GM23338 (cell line): ENCODE measurements around the gene SUSD4. TPM values are rescaled to one million over a fixed set of nuclear protein-coding genes. Genes with fewer than 3 reads are reported as not detected.

Experiments
- ATAC-seq: fragments of 200-7000 bp; cut with Tn5 transposase; 3 replicates; pipeline ENCODE4 v1.9.1; 2020
- DNase-seq: peaks from one replicate; pipeline ENCODE4 v3.0.0-alpha.2; 2015; ENCODE audit warnings: low spot score
- H2AFZ ChIP-seq: fragments of 200-600 bp; sonication (generic); 2 replicates; pipeline ENCODE4 v1.8.0; 2016; ENCODE audit warnings: antibody characterized with exemption, mild to moderate bottlenecking, moderate library complexity
- H3F3A ChIP-seq: fragments of 200-600 bp; sonication (generic); replicated peaks from 2 replicates; pipeline ENCODE4 v1.8.0; 2017; ENCODE audit warnings: antibody characterized with exemption, mixed run types, low read depth
- H3K27ac ChIP-seq: fragments of 200-600 bp; sonication (generic); 2 replicates; pipeline ENCODE4 v1.6.1; 2016; ENCODE audit warnings: low read depth
- H3K27me3 ChIP-seq: fragments of 200-600 bp; sonication (generic); 2 replicates; pipeline ENCODE4 v1.8.0; 2016; ENCODE audit warnings: mild to moderate bottlenecking, mixed run types, moderate library complexity; ENCODE audit not compliant: insufficient read depth
- H3K36me3 ChIP-seq: fragments of 200-600 bp; sonication (generic); 2 replicates; pipeline ENCODE4 v1.8.0; 2016; ENCODE audit warnings: mild to moderate bottlenecking; ENCODE audit not compliant: insufficient read depth
- H3K4me1 ChIP-seq: fragments of 200-600 bp; sonication (generic); 2 replicates; pipeline ENCODE4 v1.8.0; 2016; ENCODE audit warnings: mild to moderate bottlenecking, moderate library complexity; ENCODE audit not compliant: insufficient read depth
- H3K4me2 ChIP-seq: fragments of 200-600 bp; sonication (generic); 2 replicates; pipeline ENCODE4 v1.7.1; 2017; ENCODE audit warnings: mixed run types
- H3K4me3 ChIP-seq: fragments of 200-600 bp; sonication (generic); 2 replicates; pipeline ENCODE4 v1.6.1; 2016; ENCODE audit warnings: mixed run types
- H3K79me2 ChIP-seq: fragments of 200-600 bp; sonication (generic); replicated peaks from 2 replicates; pipeline ENCODE4 v1.8.0; 2017; ENCODE audit warnings: mild to moderate bottlenecking; ENCODE audit not compliant: insufficient read depth
- H3K9me2 ChIP-seq: fragments of 200-600 bp; sonication (generic); 2 replicates; pipeline ENCODE4 v1.8.0; 2017; ENCODE audit not compliant: insufficient read depth
- H4K20me1 ChIP-seq: fragments of 200-600 bp; sonication (generic); replicated peaks from 2 replicates; pipeline ENCODE4 v1.8.0; 2017; ENCODE audit warnings: mild to moderate bottlenecking; ENCODE audit not compliant: insufficient read depth
- H3K27ac Mint-ChIP-seq: 2 replicates; pipeline ENCODE4 v1.8.0; 2020; ENCODE audit warnings: inconsistent platforms, mild to moderate bottlenecking, moderate library complexity, mixed read lengths
- H3K27me3 Mint-ChIP-seq: 3 replicates; pipeline ENCODE4 v1.8.0; 2022; ENCODE audit warnings: low read depth, mild to moderate bottlenecking, moderate library complexity, mixed read lengths, inconsistent platforms; ENCODE audit not compliant: insufficient read depth, poor library complexity
- H3K36me3 Mint-ChIP-seq: 3 replicates; pipeline ENCODE4 v1.8.0; 2021; ENCODE audit warnings: low read depth, mild to moderate bottlenecking, inconsistent platforms, moderate library complexity, mixed read lengths
- H3K4me1 Mint-ChIP-seq: 3 replicates; pipeline ENCODE4 v1.8.0; 2020; ENCODE audit warnings: mild to moderate bottlenecking, inconsistent platforms, mixed read lengths
- H3K4me3 Mint-ChIP-seq: 3 replicates; pipeline ENCODE4 v1.8.0; 2021; ENCODE audit warnings: moderate library complexity, mild to moderate bottlenecking, inconsistent platforms, mixed read lengths
- H3K9me3 Mint-ChIP-seq: 3 replicates; pipeline ENCODE4 v1.8.0; 2020; ENCODE audit warnings: moderate library complexity, mild to moderate bottlenecking, inconsistent platforms, mixed read lengths
- EZH2 ChIP-seq: fragments of 200-600 bp; sonication (generic); IDR thresholded peaks from one replicate; pipeline ENCODE4 v1.8.0; 2017; ENCODE audit warnings: antibody characterized with exemption, mild to moderate bottlenecking, low read depth; ENCODE audit not compliant: unreplicated experiment
- EZH2phosphoT487 ChIP-seq: fragments of 200-600 bp; sonication (generic); IDR thresholded peaks from one replicate; pipeline ENCODE4 v1.8.1; 2018; ENCODE audit warnings: antibody characterized with exemption; ENCODE audit not compliant: unreplicated experiment
- JUNB ChIP-seq: IDR thresholded peaks from one replicate; pipeline ENCODE4 v1.6.1; 2016; ENCODE audit warnings: antibody characterized with exemption; ENCODE audit not compliant: unreplicated experiment
- NANOG ChIP-seq: IDR thresholded peaks from 2 replicates; pipeline ENCODE4 v1.6.1; 2016; ENCODE audit warnings: antibody characterized with exemption, borderline replicate concordance
- POLR2AphosphoS5 ChIP-seq: IDR thresholded peaks from 2 replicates; pipeline ENCODE4 v1.6.1; 2016; ENCODE audit warnings: antibody characterized with exemption, low read depth
- ZNF114 ChIP-seq: fragments of 250-450 bp; sonication (Bioruptor Pico); IDR thresholded peaks from 2 replicates; pipeline ENCODE4 v1.5.0; 2020; ENCODE audit warnings: mild to moderate bottlenecking, moderate library complexity
- ZNF331 ChIP-seq: fragments of 250-450 bp; sonication (Bioruptor Pico); IDR thresholded peaks from 2 replicates; pipeline ENCODE4 v1.5.0; 2020; ENCODE audit warnings: low read depth, mild to moderate bottlenecking, moderate library complexity
- polyA plus RNA-seq: library from polyadenylated mRNA; unstranded; fragments of >200 nt; fragmentation: Nextera tagmentation; extraction: Ambion mirVana; gene quantifications from 2 replicates; pipeline ENCODE4 v1.2.1, GENCODE V29; 2016
- total RNA-seq: library from RNA; depleted of rRNA; stranded (reverse); fragments of >200 nt; shearing (Covaris generic); gene quantifications from 2 replicates; pipeline ENCODE4 v1.2.3, GENCODE V29; 2014
- TF ChIP-seq, protein P1 (sequence below): IDR thresholded peaks from 2 replicates; pipeline ENCODE4 v1.6.1; 2016; ENCODE audit warnings: antibody characterized with exemption
- TF ChIP-seq, protein P2 (sequence below), 2 experiments: fragments of 200-600 bp in 1 of 2; sonication (generic) in 1 of 2; conservative IDR thresholded peaks; 2 replicates each; pipeline versions ENCODE4 v1.5.1 to v1.6.1; 2016 to 2017; ENCODE audit warnings: antibody characterized with exemption in 2 of 2, low read depth in 2 of 2, mild to moderate bottlenecking in 2 of 2, moderate library complexity in 1 of 2
- TF ChIP-seq, protein P3 (sequence below): fragments of 250-450 bp; sonication (Bioruptor Pico); IDR thresholded peaks from 2 replicates; pipeline ENCODE4 v1.5.0; 2020; ENCODE audit warnings: mild to moderate bottlenecking, moderate library complexity

Gene SUSD4
- total and polyA plus RNA-seq, 2 experiments from 2014 or later = 2.3 to 3.6 TPM

- Histone ChIP-seq H3K27me3 (no peaks in the 10 kb centered on the region), H3K4me1 (no peaks in the 10 kb centered on the region), H3F3A (no peaks in the 10 kb centered on the region), H3K79me2 (no peaks in the 10 kb centered on the region), H3K9me2 (0 out of 2 replicates have a peak, but pooled peaks cover 3% of the 10 kb centered on the region), H3K4me3 (no peak overlapping the region), H3K36me3 (no peaks in the 10 kb centered on the region), H3K4me2 (no peak overlapping the region), H3K27ac (no peak overlapping the region), H4K20me1 (no peaks in the 10 kb centered on the region), H2AFZ (no peak overlapping the region)
- no peak overlapping the region for H3K27ac Mint-ChIP-seq
- H3K27me3 Mint-ChIP-seq = peaks cover 3% of the 10 kb centered on the region
- H3K9me3 Mint-ChIP-seq = no peaks in the 10 kb centered on the region
- H3K36me3 Mint-ChIP-seq = no peaks in the 10 kb centered on the region
- H3K4me1 Mint-ChIP-seq = peaks cover 5% of the 10 kb centered on the region; the same call in 2 of the 3 replicates
- TF ChIP-seq, protein P1, sequence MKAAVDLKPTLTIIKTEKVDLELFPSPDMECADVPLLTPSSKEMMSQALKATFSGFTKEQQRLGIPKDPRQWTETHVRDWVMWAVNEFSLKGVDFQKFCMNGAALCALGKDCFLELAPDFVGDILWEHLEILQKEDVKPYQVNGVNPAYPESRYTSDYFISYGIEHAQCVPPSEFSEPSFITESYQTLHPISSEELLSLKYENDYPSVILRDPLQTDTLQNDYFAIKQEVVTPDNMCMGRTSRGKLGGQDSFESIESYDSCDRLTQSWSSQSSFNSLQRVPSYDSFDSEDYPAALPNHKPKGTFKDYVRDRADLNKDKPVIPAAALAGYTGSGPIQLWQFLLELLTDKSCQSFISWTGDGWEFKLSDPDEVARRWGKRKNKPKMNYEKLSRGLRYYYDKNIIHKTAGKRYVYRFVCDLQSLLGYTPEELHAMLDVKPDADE = no peak
- TF ChIP-seq JUNB = no peak
- TF ChIP-seq ZNF331 (CRISPR knock-in tag) = no peak
- TF ChIP-seq EZH2 = no peak
- no peak for ATAC-seq
- no peak for DNase-seq
- H3K4me3 Mint-ChIP-seq = no peak overlapping the region
Observed at GRCh38 chr1:223328566-223328965, 35.4 kb downstream of the SUSD4 start.

GRCh38 chr1:223326776-223327175, 37.2 kb downstream of the SUSD4 start:
- no peak overlapping the region for H3K27ac Mint-ChIP-seq
- Histone ChIP-seq H3K79me2 (no peaks in the 10 kb centered on the region), H3K9me2 (0 out of 2 replicates have a peak, but pooled peaks cover 3% of the 10 kb centered on the region), H3K4me1 (no peaks in the 10 kb centered on the region), H2AFZ (no peak overlapping the region), H3K4me3 (no peak overlapping the region), H3K27me3 (no peaks in the 10 kb centered on the region), H3K27ac (no peak overlapping the region), H3K4me2 (no peak overlapping the region), H3F3A (no peaks in the 10 kb centered on the region), H3K36me3 (no peaks in the 10 kb centered on the region), H4K20me1 (no peaks in the 10 kb centered on the region)
- ATAC-seq (no peak), DNase-seq (no peak)
- peaks cover 5% of the 10 kb centered on the region; the same call in 2 of the 3 replicates for H3K4me1 Mint-ChIP-seq
- peaks cover 7% of the 10 kb centered on the region for H3K27me3 Mint-ChIP-seq
- no peaks in the 10 kb centered on the region for H3K9me3 Mint-ChIP-seq
- no peak overlapping the region for H3K4me3 Mint-ChIP-seq
- no peaks in the 10 kb centered on the region for H3K36me3 Mint-ChIP-seq
- TF ChIP-seq POLR2AphosphoS5 (no peak), ZNF114 (CRISPR knock-in tag) (no peak), EZH2phosphoT487 (no peak), EZH2 (no peak), ZNF331 (CRISPR knock-in tag) (no peak), NANOG (no peak)
- TF ChIP-seq, protein P1 = no peak
- TF ChIP-seq, protein P2, sequence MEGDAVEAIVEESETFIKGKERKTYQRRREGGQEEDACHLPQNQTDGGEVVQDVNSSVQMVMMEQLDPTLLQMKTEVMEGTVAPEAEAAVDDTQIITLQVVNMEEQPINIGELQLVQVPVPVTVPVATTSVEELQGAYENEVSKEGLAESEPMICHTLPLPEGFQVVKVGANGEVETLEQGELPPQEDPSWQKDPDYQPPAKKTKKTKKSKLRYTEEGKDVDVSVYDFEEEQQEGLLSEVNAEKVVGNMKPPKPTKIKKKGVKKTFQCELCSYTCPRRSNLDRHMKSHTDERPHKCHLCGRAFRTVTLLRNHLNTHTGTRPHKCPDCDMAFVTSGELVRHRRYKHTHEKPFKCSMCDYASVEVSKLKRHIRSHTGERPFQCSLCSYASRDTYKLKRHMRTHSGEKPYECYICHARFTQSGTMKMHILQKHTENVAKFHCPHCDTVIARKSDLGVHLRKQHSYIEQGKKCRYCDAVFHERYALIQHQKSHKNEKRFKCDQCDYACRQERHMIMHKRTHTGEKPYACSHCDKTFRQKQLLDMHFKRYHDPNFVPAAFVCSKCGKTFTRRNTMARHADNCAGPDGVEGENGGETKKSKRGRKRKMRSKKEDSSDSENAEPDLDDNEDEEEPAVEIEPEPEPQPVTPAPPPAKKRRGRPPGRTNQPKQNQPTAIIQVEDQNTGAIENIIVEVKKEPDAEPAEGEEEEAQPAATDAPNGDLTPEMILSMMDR (conservative IDR thresholded peaks at IDR 0.05; ENCODE audit: low read depth in 2 of 2) = no peak
- TF ChIP-seq, protein P3, sequence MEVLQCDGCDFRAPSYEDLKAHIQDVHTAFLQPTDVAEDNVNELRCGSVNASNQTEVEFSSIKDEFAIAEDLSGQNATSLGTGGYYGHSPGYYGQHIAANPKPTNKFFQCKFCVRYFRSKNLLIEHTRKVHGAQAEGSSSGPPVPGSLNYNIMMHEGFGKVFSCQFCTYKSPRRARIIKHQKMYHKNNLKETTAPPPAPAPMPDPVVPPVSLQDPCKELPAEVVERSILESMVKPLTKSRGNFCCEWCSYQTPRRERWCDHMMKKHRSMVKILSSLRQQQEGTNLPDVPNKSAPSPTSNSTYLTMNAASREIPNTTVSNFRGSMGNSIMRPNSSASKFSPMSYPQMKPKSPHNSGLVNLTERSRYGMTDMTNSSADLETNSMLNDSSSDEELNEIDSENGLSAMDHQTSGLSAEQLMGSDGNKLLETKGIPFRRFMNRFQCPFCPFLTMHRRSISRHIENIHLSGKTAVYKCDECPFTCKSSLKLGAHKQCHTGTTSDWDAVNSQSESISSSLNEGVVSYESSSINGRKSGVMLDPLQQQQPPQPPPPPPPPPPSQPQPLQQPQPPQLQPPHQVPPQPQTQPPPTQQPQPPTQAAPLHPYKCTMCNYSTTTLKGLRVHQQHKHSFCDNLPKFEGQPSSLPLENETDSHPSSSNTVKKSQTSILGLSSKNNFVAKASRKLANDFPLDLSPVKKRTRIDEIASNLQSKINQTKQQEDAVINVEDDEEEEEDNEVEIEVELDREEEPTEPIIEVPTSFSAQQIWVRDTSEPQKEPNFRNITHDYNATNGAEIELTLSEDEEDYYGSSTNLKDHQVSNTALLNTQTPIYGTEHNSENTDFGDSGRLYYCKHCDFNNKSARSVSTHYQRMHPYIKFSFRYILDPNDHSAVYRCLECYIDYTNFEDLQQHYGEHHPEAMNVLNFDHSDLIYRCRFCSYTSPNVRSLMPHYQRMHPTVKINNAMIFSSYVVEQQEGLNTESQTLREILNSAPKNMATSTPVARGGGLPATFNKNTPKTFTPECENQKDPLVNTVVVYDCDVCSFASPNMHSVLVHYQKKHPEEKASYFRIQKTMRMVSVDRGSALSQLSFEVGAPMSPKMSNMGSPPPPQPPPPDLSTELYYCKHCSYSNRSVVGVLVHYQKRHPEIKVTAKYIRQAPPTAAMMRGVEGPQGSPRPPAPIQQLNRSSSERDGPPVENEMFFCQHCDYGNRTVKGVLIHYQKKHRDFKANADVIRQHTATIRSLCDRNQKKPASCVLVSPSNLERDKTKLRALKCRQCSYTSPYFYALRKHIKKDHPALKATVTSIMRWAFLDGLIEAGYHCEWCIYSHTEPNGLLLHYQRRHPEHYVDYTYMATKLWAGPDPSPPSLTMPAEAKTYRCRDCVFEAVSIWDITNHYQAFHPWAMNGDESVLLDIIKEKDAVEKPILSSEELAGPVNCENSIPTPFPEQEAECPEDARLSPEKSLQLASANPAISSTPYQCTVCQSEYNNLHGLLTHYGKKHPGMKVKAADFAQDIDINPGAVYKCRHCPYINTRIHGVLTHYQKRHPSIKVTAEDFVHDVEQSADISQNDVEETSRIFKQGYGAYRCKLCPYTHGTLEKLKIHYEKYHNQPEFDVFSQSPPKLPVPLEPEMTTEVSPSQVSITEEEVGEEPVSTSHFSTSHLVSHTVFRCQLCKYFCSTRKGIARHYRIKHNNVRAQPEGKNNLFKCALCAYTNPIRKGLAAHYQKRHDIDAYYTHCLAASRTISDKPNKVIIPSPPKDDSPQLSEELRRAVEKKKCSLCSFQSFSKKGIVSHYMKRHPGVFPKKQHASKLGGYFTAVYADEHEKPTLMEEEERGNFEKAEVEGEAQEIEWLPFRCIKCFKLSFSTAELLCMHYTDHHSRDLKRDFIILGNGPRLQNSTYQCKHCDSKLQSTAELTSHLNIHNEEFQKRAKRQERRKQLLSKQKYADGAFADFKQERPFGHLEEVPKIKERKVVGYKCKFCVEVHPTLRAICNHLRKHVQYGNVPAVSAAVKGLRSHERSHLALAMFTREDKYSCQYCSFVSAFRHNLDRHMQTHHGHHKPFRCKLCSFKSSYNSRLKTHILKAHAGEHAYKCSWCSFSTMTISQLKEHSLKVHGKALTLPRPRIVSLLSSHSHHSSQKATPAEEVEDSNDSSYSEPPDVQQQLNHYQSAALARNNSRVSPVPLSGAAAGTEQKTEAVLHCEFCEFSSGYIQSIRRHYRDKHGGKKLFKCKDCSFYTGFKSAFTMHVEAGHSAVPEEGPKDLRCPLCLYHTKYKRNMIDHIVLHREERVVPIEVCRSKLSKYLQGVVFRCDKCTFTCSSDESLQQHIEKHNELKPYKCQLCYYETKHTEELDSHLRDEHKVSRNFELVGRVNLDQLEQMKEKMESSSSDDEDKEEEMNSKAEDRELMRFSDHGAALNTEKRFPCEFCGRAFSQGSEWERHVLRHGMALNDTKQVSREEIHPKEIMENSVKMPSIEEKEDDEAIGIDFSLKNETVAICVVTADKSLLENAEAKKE (CRISPR knock-in tag) = no peak
